Stimulated activated CD4-positive, alpha-beta T cell treated with anti-CD3 and anti-CD28 coated beads, Interleukin-1b, Interleukin-23, amount 100 ng/mL, for 24 hours (primary cell): ENCODE results near the gene CEL.
"Not testable (repeated sequence)": the region's sequence is repeated elsewhere in the genome, so short reads cannot be mapped to it uniquely, and the experiment has no call there.

Experiments used
- DNase-seq, 4 experiments: peaks; one replicate each; pipeline ENCODE4 v3.0.0-alpha.2; 2020; ENCODE audit warnings: low read depth in 4 of 4, low spot score in 1 of 4

The CEL gene

DNA sequence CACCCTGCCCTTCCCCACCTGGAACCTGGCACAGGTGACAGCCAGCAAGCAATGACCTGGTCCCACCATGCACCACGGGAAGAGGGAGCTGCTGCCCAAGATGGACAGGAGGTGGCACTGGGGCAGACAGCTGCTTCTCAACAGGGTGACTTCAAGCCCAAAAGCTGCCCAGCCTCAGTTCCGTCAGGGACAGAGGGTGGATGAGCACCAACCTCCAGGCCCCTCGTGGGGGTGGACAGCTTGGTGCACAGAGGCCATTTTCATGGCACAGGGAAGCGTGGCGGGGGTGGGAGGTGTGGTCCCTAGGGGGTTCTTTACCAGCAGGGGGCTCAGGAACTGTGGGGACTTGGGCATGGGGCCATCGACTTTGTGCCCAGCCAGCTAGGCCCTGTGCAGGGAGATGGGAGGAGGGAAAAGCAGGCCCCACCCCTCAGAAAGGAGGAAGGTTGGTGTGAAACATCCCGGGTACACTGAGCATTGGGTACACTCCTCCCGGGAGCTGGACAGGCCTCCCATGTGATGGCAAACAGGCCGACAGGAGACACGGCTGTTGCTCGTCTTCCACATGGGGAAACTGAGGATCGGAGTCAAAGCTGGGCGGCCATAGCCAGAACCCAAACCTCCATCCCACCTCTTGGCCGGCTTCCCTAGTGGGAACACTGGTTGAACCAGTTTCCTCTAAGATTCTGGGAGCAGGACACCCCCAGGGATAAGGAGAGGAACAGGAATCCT lies 1.9 kb downstream of the CEL start:
- DNase-seq = no peak

DNA sequence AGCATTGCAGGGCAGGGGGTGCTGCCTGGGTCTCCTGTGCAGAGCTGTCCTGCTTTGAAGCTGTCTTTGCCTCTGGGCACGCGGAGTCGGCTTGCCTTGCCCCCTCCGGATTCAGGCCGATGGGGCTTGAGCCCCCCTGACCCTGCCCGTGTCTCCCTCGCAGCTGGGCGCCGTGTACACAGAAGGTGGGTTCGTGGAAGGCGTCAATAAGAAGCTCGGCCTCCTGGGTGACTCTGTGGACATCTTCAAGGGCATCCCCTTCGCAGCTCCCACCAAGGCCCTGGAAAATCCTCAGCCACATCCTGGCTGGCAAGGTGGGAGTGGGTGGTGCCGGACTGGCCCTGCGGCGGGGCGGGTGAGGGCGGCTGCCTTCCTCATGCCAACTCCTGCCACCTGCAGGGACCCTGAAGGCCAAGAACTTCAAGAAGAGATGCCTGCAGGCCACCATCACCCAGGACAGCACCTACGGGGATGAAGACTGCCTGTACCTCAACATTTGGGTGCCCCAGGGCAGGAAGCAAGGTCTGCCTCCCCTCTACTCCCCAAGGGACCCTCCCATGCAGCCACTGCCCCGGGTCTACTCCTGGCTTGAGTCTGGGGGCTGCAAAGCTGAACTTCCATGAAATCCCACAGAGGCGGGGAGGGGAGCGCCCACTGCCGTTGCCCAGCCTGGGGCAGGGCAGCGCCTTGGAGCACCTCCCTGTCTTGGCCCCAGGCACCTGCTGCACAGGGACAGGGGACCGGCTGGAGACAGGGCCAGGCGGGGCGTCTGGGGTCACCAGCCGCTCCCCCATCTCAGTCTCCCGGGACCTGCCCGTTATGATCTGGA lies 2.7 kb downstream of the CEL start:
- DNase-seq = no peak

DNA sequence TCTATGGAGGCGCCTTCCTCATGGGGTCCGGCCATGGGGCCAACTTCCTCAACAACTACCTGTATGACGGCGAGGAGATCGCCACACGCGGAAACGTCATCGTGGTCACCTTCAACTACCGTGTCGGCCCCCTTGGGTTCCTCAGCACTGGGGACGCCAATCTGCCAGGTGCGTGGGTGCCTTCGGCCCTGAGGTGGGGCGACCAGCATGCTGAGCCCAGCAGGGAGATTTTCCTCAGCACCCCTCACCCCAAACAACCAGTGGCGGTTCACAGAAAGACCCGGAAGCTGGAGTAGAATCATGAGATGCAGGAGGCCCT lies 3.2 kb downstream of the CEL start:
- DNase-seq = no peak

GRCh38 chr9:133066181-133066983 lies 4.6 kb downstream of the CEL start:
- DNase-seq = no peak

- DNase-seq = no peak
Observed at GRCh38 chr9:133067006-133067405, 5.2 kb downstream of the CEL start.

- no peak for DNase-seq
Observed at GRCh38 chr9:133067813-133068212, 6.0 kb downstream of the CEL start.

GRCh38 chr9:133068431-133068830 lies 6.7 kb downstream of the CEL start:
- not testable (repeated sequence) for DNase-seq

DNA sequence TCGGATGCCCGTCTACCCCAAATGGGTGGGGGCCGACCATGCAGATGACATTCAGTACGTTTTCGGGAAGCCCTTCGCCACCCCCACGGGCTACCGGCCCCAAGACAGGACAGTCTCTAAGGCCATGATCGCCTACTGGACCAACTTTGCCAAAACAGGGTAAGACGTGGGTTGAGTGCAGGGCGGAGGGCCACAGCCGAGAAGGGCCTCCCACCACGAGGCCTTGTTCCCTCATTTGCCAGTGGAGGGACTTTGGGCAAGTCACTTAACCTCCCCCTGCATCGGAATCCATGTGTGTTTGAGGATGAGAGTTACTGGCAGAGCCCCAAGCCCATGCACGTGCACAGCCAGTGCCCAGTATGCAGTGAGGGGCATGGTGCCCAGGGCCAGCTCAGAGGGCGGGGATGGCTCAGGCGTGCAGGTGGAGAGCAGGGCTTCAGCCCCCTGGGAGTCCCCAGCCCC lies 8.8 kb downstream of the CEL start:
- DNase-seq = not testable (repeated sequence)

DNA sequence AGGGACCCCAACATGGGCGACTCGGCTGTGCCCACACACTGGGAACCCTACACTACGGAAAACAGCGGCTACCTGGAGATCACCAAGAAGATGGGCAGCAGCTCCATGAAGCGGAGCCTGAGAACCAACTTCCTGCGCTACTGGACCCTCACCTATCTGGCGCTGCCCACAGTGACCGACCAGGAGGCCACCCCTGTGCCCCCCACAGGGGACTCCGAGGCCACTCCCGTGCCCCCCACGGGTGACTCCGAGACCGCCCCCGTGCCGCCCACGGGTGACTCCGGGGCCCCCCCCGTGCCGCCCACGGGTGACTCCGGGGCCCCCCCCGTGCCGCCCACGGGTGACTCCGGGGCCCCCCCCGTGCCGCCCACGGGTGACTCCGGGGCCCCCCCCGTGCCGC lies 9.2 kb downstream of the CEL start:
- DNase-seq = not testable (repeated sequence)

GRCh38 chr9:133071484-133072150 lies 9.8 kb downstream of the CEL start:
- DNase-seq = no peak

GRCh38 chr9:133072210-133072609 lies 10.4 kb downstream of the CEL start:
- not testable (repeated sequence) for DNase-seq

DNA sequence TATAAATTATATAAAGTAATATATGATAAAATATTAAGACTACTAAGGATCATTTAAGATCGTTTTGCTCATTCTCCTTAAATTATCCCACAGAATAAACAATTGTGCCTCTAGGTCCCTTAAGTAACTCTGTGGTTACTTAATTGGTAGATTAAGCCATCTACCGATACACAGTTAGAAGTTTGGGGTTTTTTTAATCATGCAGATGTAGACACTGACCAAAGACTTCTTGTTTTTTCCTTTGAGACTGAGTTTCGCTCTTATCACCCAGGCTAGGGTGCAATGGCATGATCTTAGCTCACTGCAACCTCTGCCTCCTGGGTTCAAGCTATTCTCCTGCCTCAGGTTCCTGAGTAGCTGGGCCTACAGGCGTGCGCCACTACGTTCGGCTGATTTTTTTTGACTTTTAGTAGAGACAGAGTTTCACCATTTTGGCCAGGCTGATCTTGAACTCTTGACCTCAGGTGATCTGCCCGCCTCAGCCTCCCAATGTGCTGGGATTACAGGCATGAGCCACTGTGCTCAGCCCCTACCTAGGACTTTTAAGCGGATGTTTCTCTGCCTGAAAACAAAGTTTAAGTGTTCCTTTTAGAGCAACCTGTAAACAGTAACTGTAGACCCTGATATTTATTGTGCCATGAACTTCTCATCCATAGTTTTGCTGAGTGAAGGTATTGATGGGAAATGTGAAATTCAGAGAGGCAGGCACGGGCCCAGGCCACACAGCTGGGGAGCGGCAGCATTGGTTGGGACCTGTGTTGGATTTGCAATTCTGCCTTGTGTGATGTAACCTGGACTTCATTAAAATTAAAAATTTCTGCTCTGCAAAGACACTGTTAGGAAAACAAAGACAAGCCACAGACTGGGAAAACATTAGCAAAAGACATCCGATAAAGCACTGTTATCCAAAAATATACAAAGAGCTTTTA lies 11.6 kb downstream of the CEL start:
- DNase-seq = no peak

- no peak for DNase-seq
Observed at GRCh38 chr9:133074111-133074651, 12.4 kb downstream of the CEL start.

GRCh38 chr9:133075925-133076630 lies 14.3 kb downstream of the CEL start:
- DNase-seq = no peak

DNA sequence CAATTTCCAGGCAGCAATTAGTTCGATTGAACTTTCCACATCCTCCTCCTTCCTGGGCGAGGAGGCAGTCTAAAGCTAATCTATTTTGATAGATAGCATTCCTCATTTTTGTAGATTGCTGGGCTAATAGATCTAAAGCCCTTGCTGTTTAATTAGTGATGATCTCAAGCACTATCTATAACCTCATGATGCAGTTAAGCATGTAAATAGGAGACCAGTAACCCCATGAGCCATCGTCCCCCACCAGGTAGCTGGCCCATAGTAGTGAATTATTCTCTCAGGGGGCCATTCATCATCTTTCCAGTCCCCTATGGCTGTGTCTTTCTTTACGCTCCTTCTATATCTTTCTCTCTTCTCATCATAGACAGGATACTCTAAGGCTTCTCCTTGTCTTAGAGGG lies 14.9 kb downstream of the CEL start:
- DNase-seq = no peak

DNA sequence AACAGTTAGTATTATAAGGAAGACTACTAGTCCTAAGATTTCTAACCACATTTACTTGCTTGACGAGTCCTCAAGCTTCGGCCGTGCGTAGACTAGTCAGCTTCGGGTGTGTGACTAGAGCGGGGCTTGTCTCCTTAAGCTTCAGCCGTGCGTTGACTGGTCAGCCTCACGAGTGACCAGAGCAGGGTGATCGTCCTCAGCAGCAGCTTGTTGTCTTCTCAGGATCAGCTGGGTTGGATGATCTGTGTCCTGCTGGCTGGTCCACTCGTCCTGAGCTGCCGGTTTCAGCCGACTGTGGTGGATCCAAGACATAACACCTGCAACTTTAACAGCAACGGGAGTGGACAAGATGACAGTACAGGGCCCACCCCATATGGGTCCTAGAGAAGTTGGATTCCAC lies 16.7 kb downstream of the CEL start:
- DNase-seq = no peak

GRCh38 chr9:133080161-133080560 lies 18.4 kb downstream of the CEL start:
- DNase-seq = no peak

DNA sequence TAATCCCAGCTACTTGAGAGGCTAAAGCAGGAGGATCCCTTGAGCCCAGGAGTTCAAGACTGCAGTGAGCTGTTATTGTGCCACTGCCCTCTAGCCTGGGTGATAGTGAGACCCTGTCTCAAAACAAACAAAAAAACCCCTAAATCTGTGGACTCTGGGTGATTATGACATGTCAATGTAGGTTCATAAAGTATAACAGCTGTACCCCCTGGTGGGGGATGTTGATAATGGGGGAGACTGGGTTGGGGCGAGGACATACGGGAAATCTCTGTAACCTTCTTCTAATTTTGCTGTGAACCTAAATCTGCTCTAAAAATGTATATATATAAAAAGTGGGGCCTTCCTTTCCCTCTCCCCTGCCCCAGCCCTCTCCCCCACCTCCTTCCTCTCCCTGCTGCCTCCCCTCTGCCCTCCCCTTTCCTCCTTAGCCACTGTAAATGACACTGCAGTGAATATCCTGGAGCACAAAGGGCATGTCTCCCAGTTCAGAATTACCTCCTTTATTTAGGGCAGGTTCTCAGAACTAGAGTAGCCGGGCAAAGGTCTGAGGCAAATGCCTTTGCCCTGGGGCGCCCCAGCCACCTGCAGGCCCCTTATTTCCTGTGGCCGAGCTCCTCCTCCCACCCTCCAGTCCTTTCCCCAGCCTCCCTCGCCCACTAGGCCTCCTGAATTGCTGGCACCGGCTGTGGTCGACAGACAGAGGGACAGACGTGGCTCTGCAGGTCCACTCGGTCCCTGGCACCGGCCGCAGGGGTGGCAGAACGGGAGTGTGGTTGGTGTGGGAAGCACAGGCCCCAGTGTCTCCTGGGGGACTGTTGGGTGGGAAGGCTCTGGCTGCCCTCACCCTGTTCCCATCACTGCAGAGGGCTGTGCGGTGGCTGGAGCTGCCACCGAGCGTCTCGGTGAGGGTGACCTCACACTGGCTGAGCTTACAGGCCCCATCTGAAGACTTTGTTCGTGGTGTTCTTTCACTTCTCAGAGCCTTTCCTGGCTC lies 19.3 kb downstream of the CEL start:
- DNase-seq = not testable (repeated sequence)
